ENCODE results near the gene EIF3B. TPM values are rescaled to one million over a fixed set of nuclear protein-coding genes. Genes with fewer than 3 reads are reported as not detected.

The EIF3B gene
- total and polyA plus RNA-seq, 2 donors from 2014 or later, result 65.5 to 107 TPM

- FAIRE-seq (no peak), DNase-seq (no peak)
- H3K27ac ChIP-seq (ENCODE audit: low read depth in 2 of 2, low read length in 2 of 2), result no peak overlapping the region
- no peak overlapping the region for H3K4me3 ChIP-seq (ENCODE audit: low read length in 3 of 3)
- no peaks in the 10 kb centered on the region for H3K36me3 ChIP-seq (ENCODE audit: control insufficient read depth in 2 of 3, insufficient read depth in 3 of 3, low read length in 3 of 3)
- no peak overlapping the region for H3K9ac ChIP-seq (ENCODE audit: low read length in 3 of 3)
- TF ChIP-seq, protein P1, sequence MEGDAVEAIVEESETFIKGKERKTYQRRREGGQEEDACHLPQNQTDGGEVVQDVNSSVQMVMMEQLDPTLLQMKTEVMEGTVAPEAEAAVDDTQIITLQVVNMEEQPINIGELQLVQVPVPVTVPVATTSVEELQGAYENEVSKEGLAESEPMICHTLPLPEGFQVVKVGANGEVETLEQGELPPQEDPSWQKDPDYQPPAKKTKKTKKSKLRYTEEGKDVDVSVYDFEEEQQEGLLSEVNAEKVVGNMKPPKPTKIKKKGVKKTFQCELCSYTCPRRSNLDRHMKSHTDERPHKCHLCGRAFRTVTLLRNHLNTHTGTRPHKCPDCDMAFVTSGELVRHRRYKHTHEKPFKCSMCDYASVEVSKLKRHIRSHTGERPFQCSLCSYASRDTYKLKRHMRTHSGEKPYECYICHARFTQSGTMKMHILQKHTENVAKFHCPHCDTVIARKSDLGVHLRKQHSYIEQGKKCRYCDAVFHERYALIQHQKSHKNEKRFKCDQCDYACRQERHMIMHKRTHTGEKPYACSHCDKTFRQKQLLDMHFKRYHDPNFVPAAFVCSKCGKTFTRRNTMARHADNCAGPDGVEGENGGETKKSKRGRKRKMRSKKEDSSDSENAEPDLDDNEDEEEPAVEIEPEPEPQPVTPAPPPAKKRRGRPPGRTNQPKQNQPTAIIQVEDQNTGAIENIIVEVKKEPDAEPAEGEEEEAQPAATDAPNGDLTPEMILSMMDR (IDR thresholded peaks at IDR 0.05; ENCODE audit: borderline replicate concordance, extremely low read depth, insufficient read depth), result no peak
- intact Hi-C loops (cut with DNase I), result no loop called here
- no peaks in the 10 kb centered on the region for H3K9me3 ChIP-seq (ENCODE audit: control insufficient read depth in 2 of 3, insufficient read depth in 1 of 3, low read length in 3 of 3)
- peaks cover 0 to 13% (median 4%) of the 10 kb centered on the region in 3 donors for H3K4me1 ChIP-seq (ENCODE audit: control insufficient read depth in 2 of 3, insufficient read depth in 2 of 3, low read depth in 1 of 3, low read length in 3 of 3)
- H3K27me3 ChIP-seq (ENCODE audit: control insufficient read depth, insufficient read depth, low read length), result no peaks in the 10 kb centered on the region
Measured at GRCh38 chr7:2411815-2412586, 57.4 kb downstream of the EIF3B start.

- Histone ChIP-seq H3K36me3 (ENCODE audit: control insufficient read depth in 2 of 3, insufficient read depth in 3 of 3, low read length in 3 of 3) (no peaks in the 10 kb centered on the region), H3K9me3 (ENCODE audit: control insufficient read depth in 2 of 3, insufficient read depth in 1 of 3, low read length in 3 of 3) (no peaks in the 10 kb centered on the region), H3K9ac (ENCODE audit: low read length in 3 of 3) (no peak overlapping the region), H3K4me3 (ENCODE audit: low read length in 3 of 3) (no peak overlapping the region), H3K4me1 (ENCODE audit: control insufficient read depth in 2 of 3, insufficient read depth in 2 of 3, low read depth in 1 of 3, low read length in 3 of 3) (peaks cover 0 to 15% (median 4%) of the 10 kb centered on the region in 3 donors), H3K27me3 (ENCODE audit: control insufficient read depth, insufficient read depth, low read length) (no peaks in the 10 kb centered on the region), H3K27ac (ENCODE audit: low read depth in 2 of 2, low read length in 2 of 2) (no peak overlapping the region)
- FAIRE-seq (no peak), DNase-seq (no peak)
- intact Hi-C loops (cut with DNase I), result no loop called here
- TF ChIP-seq, protein P1 (IDR thresholded peaks at IDR 0.05; ENCODE audit: borderline replicate concordance, extremely low read depth, insufficient read depth), result no peak
Measured at GRCh38 chr7:2412587-2413201, 58.1 kb downstream of the EIF3B start.

DNA sequence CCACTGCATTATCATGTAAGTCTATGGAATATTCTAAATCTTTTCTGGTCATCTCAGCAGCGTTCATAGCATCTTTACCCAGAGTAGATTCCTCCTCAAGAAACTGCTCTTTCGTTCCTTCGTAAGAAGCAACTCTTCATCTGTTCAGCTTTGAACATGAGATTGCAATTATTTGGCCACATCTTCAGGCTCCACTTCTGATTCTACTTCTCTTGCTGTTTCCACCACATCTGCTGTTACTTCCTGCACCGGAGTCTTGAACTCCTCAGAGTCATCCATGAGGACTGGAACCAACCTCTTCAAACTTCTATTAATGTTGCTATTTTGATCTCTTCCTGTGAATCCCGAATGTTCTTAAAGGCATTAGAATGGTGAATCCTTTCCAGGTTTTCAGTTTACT is 61.4 kb downstream of the EIF3B start:
- intact Hi-C loops (cut with DNase I), result no loop called here
- no peak overlapping the region for H3K4me3 ChIP-seq (ENCODE audit: low read length in 3 of 3)
- peaks cover 0 to 17% (median 4%) of the 10 kb centered on the region in 3 donors for H3K4me1 ChIP-seq (ENCODE audit: control insufficient read depth in 2 of 3, insufficient read depth in 2 of 3, low read depth in 1 of 3, low read length in 3 of 3)
- H3K9me3 ChIP-seq (ENCODE audit: control insufficient read depth in 2 of 3, insufficient read depth in 1 of 3, low read length in 3 of 3), result no peaks in the 10 kb centered on the region
- H3K27ac ChIP-seq (ENCODE audit: low read depth in 2 of 2, low read length in 2 of 2), result no peak overlapping the region
- DNase-seq (no peak), FAIRE-seq (no peak)
- TF ChIP-seq, protein P1 (IDR thresholded peaks at IDR 0.05; ENCODE audit: borderline replicate concordance, extremely low read depth, insufficient read depth), result no peak
- H3K27me3 ChIP-seq (ENCODE audit: control insufficient read depth, insufficient read depth, low read length), result no peaks in the 10 kb centered on the region
- H3K9ac ChIP-seq (ENCODE audit: low read length in 3 of 3), result no peak overlapping the region
- no peaks in the 10 kb centered on the region for H3K36me3 ChIP-seq (ENCODE audit: control insufficient read depth in 2 of 3, insufficient read depth in 3 of 3, low read length in 3 of 3)

Data from kidney (tissue), 14 donors.